ENCODE measurements around the gene PTPRJ. TPM values are rescaled to one million over a fixed set of nuclear protein-coding genes. Genes with fewer than 3 reads are reported as not detected.
A peak's percentile ranks its signal among the peaks of the same experiment; 100 is the strongest.

PTPRJ gene
- total and polyA plus RNA-seq, 2 of the 13 experiments (the other 11 are each of a cell fraction or from before 2014, with no cell fraction given): 1.0 to 1.2 TPM

DNA sequence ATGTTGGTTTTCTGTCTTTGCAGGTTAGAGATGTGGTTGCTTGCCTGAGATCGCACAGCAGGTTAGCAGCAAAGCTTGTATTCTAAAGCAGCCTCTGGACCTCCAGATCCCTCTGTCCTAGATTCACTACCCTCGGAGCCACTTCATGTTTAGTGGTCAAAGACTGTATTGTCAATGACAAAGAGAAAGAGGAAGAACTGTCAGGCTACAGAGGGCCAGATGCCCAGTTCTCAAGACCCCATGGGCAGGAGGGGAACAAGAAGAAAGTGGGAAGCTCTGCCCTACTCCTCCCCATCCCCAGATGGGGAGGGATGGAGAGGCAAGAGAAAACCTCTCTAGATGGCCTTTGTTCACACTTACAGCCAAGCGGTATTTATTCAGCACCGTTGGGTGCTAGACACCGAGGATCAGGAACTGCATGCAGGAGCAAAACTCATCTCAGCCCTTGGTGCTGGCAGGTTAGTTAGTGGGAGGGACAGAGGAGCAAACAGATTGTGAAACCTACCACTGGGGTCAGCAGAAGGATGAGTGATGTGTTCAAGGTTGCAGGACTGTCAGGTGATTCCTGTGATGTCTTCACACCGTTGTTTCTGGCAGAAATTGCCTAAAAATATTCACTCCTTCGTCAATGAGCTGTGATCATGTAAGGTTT, 38.3 kb upstream of the PTPRJ start:
- no peaks in the 10 kb centered on the region for H3K36me3 ChIP-seq (replicated peaks in 1 of 2; ENCODE audit: control insufficient read depth in 1 of 2, insufficient read depth in 2 of 2, low read length in 2 of 2)
- no peak overlapping the region for H2AFZ ChIP-seq (ENCODE audit: low read length)
- H4K20me1 ChIP-seq (ENCODE audit: insufficient read depth, low read length): no peaks in the 10 kb centered on the region
- FAIRE-seq (peak; percentile 76), ATAC-seq (peak; percentile 92), DNase-seq (ENCODE audit: low spot score) (peak; percentile 68)
- H3K27ac ChIP-seq (ENCODE audit: extremely low read length, insufficient read depth, low read length): peak overlapping the region; percentile 48
- no peak overlapping the region for H3K9ac ChIP-seq (ENCODE audit: insufficient read depth, low read depth, low read length)
- POLR2A ChIA-PET: interaction anchor here (0.6 kb wide), 1 partner anchor 17 kb away, joined by 3 read pairs; no protein-coding TSS in a partner anchor
- peaks cover 0 to under 1% of the 10 kb centered on the region in 2 experiments; a peak in 1 of 5 replicates for H3K27me3 ChIP-seq (ENCODE audit: control insufficient read depth in 1 of 2, insufficient read depth in 2 of 2, low read length in 2 of 2)
- peak overlapping the region; percentile 50 for H3K4me2 ChIP-seq (ENCODE audit: low read depth, low read length)
- H3K4me3 ChIP-seq (replicated peaks in 1 of 3; ENCODE audit: insufficient read depth in 1 of 3, low read depth in 2 of 3, low read length in 3 of 3): no peak overlapping the region
- in situ Hi-C loops (cut with HindIII; ENCODE audit: extremely low pct_ligation_motif_present, low pct_unique_long_range_greater_than_20kb): no loop called here
- no peaks in the 10 kb centered on the region for H3K79me2 ChIP-seq (ENCODE audit: insufficient read depth, low read length)
- intact Hi-C loops (cut with micrococcal nuclease; ENCODE audit: unreplicated experiment): no loop called here
- H3K4me1 ChIP-seq (ENCODE audit: insufficient read depth, low read length): peaks cover 38% of the 10 kb centered on the region
- CTCF ChIA-PET (ENCODE audit: low intra/inter-chr PET ratio, low total read pairs): no interaction called here
- BruUV-seq (replicated peaks): no TSS peak
- WGBS (ENCODE audit: low lambda C conversion rate): 1% methylated on average over 7 of the region's 7 CpGs
- no peaks in the 10 kb centered on the region for H3K9me3 ChIP-seq (ENCODE audit: low read length)
- TF ChIP-seq FOXP1 (IDR thresholded peaks at IDR 0.05) (no peak), FOXP1 (CRISPR knock-in tag; IDR thresholded peaks at IDR 0.05) (peak; percentile 66), SP4 (CRISPR knock-in tag; IDR thresholded peaks at IDR 0.05) (no peak), ELF1 (CRISPR knock-in tag; IDR thresholded peaks at IDR 0.05) (0 out of 2 replicates have a peak, but pooled peaks have one; percentile 26), ZNF792 (CRISPR knock-in tag; IDR thresholded peaks at IDR 0.05) (peak; percentile 46; the same call in 1 of the 2 replicates), BORCS8-MEF2B (CRISPR knock-in tag; IDR thresholded peaks at IDR 0.05) (no peak), ZNF3 (CRISPR knock-in tag; IDR thresholded peaks at IDR 0.05) (no peak), IRF2 (CRISPR knock-in tag; IDR thresholded peaks at IDR 0.05) (peak; percentile 58; the same call in 1 of the 2 replicates), TEAD3 (CRISPR knock-in tag; optimal IDR thresholded peaks at IDR 0.05; ENCODE audit: borderline replicate concordance) (peak; percentile 39), ZFP36L1 (CRISPR knock-in tag; IDR thresholded peaks at IDR 0.05) (no peak), HOXD1 (CRISPR knock-in tag; IDR thresholded peaks at IDR 0.05) (peak; percentile 55; the same call in 1 of the 2 replicates), ZNF331 (CRISPR knock-in tag; IDR thresholded peaks at IDR 0.05) (peak; percentile 49; the same call in 1 of the 2 replicates), CEBPG (CRISPR knock-in tag; IDR thresholded peaks at IDR 0.05) (peak; percentile 90), ZNF839 (CRISPR knock-in tag; IDR thresholded peaks at IDR 0.05; ENCODE audit: borderline replicate concordance) (no peak), KLF16 (CRISPR knock-in tag; IDR thresholded peaks at IDR 0.05) (peak in 1 of 2 experiments; percentile 64; a peak in 1 of 4 replicates), GLI4 (CRISPR knock-in tag; IDR thresholded peaks at IDR 0.05; ENCODE audit: borderline replicate concordance) (no peak), THAP11 (CRISPR knock-in tag; IDR thresholded peaks at IDR 0.05) (peak; percentile 46; the same call in 1 of the 2 replicates), ZNF75D (CRISPR knock-in tag; IDR thresholded peaks at IDR 0.05; ENCODE audit: borderline replicate concordance) (0 out of 2 replicates have a peak, but pooled peaks have one; percentile 41), RXRB (CRISPR knock-in tag; IDR thresholded peaks at IDR 0.05; ENCODE audit: borderline replicate concordance) (peak; percentile 62)
- TF ChIP-seq, protein P1, sequence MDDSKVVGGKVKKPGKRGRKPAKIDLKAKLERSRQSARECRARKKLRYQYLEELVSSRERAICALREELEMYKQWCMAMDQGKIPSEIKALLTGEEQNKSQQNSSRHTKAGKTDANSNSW (CRISPR knock-in tag; IDR thresholded peaks at IDR 0.05; ENCODE audit: borderline replicate concordance): no peak
- TF ChIP-seq, protein P2, sequence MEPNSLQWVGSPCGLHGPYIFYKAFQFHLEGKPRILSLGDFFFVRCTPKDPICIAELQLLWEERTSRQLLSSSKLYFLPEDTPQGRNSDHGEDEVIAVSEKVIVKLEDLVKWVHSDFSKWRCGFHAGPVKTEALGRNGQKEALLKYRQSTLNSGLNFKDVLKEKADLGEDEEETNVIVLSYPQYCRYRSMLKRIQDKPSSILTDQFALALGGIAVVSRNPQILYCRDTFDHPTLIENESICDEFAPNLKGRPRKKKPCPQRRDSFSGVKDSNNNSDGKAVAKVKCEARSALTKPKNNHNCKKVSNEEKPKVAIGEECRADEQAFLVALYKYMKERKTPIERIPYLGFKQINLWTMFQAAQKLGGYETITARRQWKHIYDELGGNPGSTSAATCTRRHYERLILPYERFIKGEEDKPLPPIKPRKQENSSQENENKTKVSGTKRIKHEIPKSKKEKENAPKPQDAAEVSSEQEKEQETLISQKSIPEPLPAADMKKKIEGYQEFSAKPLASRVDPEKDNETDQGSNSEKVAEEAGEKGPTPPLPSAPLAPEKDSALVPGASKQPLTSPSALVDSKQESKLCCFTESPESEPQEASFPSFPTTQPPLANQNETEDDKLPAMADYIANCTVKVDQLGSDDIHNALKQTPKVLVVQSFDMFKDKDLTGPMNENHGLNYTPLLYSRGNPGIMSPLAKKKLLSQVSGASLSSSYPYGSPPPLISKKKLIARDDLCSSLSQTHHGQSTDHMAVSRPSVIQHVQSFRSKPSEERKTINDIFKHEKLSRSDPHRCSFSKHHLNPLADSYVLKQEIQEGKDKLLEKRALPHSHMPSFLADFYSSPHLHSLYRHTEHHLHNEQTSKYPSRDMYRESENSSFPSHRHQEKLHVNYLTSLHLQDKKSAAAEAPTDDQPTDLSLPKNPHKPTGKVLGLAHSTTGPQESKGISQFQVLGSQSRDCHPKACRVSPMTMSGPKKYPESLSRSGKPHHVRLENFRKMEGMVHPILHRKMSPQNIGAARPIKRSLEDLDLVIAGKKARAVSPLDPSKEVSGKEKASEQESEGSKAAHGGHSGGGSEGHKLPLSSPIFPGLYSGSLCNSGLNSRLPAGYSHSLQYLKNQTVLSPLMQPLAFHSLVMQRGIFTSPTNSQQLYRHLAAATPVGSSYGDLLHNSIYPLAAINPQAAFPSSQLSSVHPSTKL (CRISPR knock-in tag; IDR thresholded peaks at IDR 0.05): peak; percentile 77
- TF ChIP-seq, protein P3, sequence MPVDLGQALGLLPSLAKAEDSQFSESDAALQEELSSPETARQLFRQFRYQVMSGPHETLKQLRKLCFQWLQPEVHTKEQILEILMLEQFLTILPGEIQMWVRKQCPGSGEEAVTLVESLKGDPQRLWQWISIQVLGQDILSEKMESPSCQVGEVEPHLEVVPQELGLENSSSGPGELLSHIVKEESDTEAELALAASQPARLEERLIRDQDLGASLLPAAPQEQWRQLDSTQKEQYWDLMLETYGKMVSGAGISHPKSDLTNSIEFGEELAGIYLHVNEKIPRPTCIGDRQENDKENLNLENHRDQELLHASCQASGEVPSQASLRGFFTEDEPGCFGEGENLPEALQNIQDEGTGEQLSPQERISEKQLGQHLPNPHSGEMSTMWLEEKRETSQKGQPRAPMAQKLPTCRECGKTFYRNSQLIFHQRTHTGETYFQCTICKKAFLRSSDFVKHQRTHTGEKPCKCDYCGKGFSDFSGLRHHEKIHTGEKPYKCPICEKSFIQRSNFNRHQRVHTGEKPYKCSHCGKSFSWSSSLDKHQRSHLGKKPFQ (CRISPR knock-in tag; IDR thresholded peaks at IDR 0.05; ENCODE audit: insufficient replicate concordance): peak; percentile 98
